ENCODE results near the gene ADAP1. TPM values are rescaled to one million over a fixed set of nuclear protein-coding genes. Genes with fewer than 3 reads are reported as not detected.

The ADAP1 gene
- total RNA-seq, 1 experiment from 2014 or later, result 34.0 TPM

GRCh38 chr7:886626-887487 lies 67.6 kb downstream of the ADAP1 start:
- Histone ChIP-seq H3K27ac (ENCODE audit: low read depth, low read length) (no peak overlapping the region), H3K36me3 (ENCODE audit: control insufficient read depth in 1 of 2, insufficient read depth in 2 of 2, low read length in 2 of 2) (peaks cover 3 to 15% of the 10 kb centered on the region in 2 experiments; a peak in 2 of 4 replicates), H2AFZ (ENCODE audit: low read depth, low read length, poor library complexity, severe bottlenecking) (no peak overlapping the region), H4K20me1 (ENCODE audit: insufficient read depth) (no peaks in the 10 kb centered on the region), H3K9ac (ENCODE audit: low read length) (no peak overlapping the region), H3K4me1 (ENCODE audit: control insufficient read depth in 1 of 2, insufficient read depth in 2 of 2, low read length in 2 of 2) (no peaks in the 10 kb centered on the region), H3K4me2 (ENCODE audit: low read length) (no peak overlapping the region), H3K9me2 (ENCODE audit: insufficient read depth) (no peaks in the 10 kb centered on the region), H3K4me3 (replicated peaks in 1 of 2; ENCODE audit: low read depth in 1 of 2, low read length in 2 of 2) (no peak overlapping the region), H3K27me3 (ENCODE audit: insufficient read depth, low read length) (no peaks in the 10 kb centered on the region), H3K79me2 (ENCODE audit: insufficient read depth, low read length) (peaks cover 77% of the 10 kb centered on the region), H3K9me3 (ENCODE audit: control insufficient read depth in 1 of 2, insufficient read depth in 1 of 2, low read depth in 1 of 2, low read length in 2 of 2) (no peaks in the 10 kb centered on the region)
- DNase-seq (ENCODE audit: low read depth, low spot score) (no peak), ATAC-seq (no peak)
- no TSS peak for BruUV-seq (replicated peaks)
- intact Hi-C loops (cut with micrococcal nuclease), result no loop called here
- ChIA-PET RAD21 (ENCODE audit: low non-redundant PET in 1 of 2, low total read pairs in 2 of 2, uncharacterized antibody in 2 of 2, unreplicated experiment in 2 of 2) (no interaction called here), CTCF (no interaction called here), POLR2A (no interaction called here)
- TF ChIP-seq POLR2A (IDR thresholded peaks at IDR 0.05; ENCODE audit: borderline replicate concordance, extremely low read depth, insufficient read depth, insufficient read length), result no peak
- TF ChIP-seq YY1 (IDR thresholded peaks at IDR 0.05; ENCODE audit: extremely low read depth, insufficient replicate concordance, low read depth, low read length), result no peak
- no peak for TF ChIP-seq SP1 (IDR thresholded peaks at IDR 0.05; ENCODE audit: low read depth)
- no peak for TF ChIP-seq EZH2 (IDR thresholded peaks at IDR 0.05)
- TF ChIP-seq ELF1 (IDR thresholded peaks at IDR 0.05; ENCODE audit: borderline replicate concordance, low read depth), result no peak
- TF ChIP-seq, protein P1, sequence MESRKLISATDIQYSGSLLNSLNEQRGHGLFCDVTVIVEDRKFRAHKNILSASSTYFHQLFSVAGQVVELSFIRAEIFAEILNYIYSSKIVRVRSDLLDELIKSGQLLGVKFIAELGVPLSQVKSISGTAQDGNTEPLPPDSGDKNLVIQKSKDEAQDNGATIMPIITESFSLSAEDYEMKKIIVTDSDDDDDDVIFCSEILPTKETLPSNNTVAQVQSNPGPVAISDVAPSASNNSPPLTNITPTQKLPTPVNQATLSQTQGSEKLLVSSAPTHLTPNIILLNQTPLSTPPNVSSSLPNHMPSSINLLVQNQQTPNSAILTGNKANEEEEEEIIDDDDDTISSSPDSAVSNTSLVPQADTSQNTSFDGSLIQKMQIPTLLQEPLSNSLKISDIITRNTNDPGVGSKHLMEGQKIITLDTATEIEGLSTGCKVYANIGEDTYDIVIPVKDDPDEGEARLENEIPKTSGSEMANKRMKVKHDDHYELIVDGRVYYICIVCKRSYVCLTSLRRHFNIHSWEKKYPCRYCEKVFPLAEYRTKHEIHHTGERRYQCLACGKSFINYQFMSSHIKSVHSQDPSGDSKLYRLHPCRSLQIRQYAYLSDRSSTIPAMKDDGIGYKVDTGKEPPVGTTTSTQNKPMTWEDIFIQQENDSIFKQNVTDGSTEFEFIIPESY (IDR thresholded peaks at IDR 0.05; ENCODE audit: extremely low read depth, insufficient replicate concordance, low read length), result no peak
- no peak for TF ChIP-seq RAD21 (IDR thresholded peaks at IDR 0.05; ENCODE audit: low read depth)
- TF ChIP-seq ZFX (IDR thresholded peaks at IDR 0.05), result no peak
- no peak for TF ChIP-seq EZH2phosphoT487 (IDR thresholded peaks at IDR 0.05; ENCODE audit: borderline replicate concordance)
- TF ChIP-seq TCF7L2 (IDR thresholded peaks at IDR 0.05; ENCODE audit: borderline replicate concordance, extremely low read depth, insufficient read depth, insufficient read length), result no peak
- no peak for TF ChIP-seq JUND (IDR thresholded peaks at IDR 0.05)
- TF ChIP-seq SRF (IDR thresholded peaks at IDR 0.05; ENCODE audit: low read depth), result no peak
- TF ChIP-seq CBX3 (IDR thresholded peaks at IDR 0.05; ENCODE audit: low read depth), result no peak
- TF ChIP-seq MAX (IDR thresholded peaks at IDR 0.05), result no peak
- TF ChIP-seq SIN3A (IDR thresholded peaks at IDR 0.05; ENCODE audit: low read depth), result no peak
- TF ChIP-seq CTCF (IDR thresholded peaks at IDR 0.05 in 2 of 3, conservative IDR thresholded peaks at IDR 0.05 in 1 of 3; ENCODE audit: borderline replicate concordance in 1 of 3, insufficient read depth in 1 of 3, low read depth in 2 of 3, low read length in 2 of 3), result no peak
- TF ChIP-seq REST (IDR thresholded peaks at IDR 0.05; ENCODE audit: low read depth), result no peak
